HG02885 (cell line): ENCODE results near the gene EFCAB13.

Experiments
- ATAC-seq: cut with Tn5 transposase; IDR thresholded peaks from one replicate; pipeline ENCODE4 v1.9.1; 2021; ENCODE audit warnings: mild to moderate bottlenecking; ENCODE audit not compliant: unreplicated experiment, poor library complexity

EFCAB13 gene

GRCh38 chr17:47323382-47324223, at the start of gene EFCAB13:
EFCAB13 (plus strand) TSS chr17:47323955; CDS start chr17:47328354, 4,399 bp downstream.
- peak; percentile 88 for ATAC-seq

- ATAC-seq, result no peak
Observed at GRCh38 chr17:47274319-47275069, 49.3 kb upstream of the EFCAB13 start.

GRCh38 chr17:47275245-47275984, 48.3 kb upstream of the EFCAB13 start:
- no peak for ATAC-seq

- no peak for ATAC-seq
Observed at GRCh38 chr17:47276444-47276843, 47.3 kb upstream of the EFCAB13 start.

- no peak for ATAC-seq
Observed at GRCh38 chr17:47276868-47277267, 46.9 kb upstream of the EFCAB13 start.

- ATAC-seq, result no peak
Observed at GRCh38 chr17:47277921-47278320, 45.8 kb upstream of the EFCAB13 start.

- no peak for ATAC-seq
Observed at GRCh38 chr17:47278561-47278960, 45.2 kb upstream of the EFCAB13 start.

GRCh38 chr17:47279062-47279801, 44.5 kb upstream of the EFCAB13 start:
- ATAC-seq, result peak; percentile 82

- ATAC-seq, result no peak
Observed at GRCh38 chr17:47280072-47280811, 43.5 kb upstream of the EFCAB13 start.

GRCh38 chr17:47281216-47281615, 42.5 kb upstream of the EFCAB13 start:
- no peak for ATAC-seq

- no peak for ATAC-seq
Observed at GRCh38 chr17:47285003-47285402, 38.8 kb upstream of the EFCAB13 start.

- ATAC-seq, result peak; percentile 78
Observed at GRCh38 chr17:47286198-47286914, 37.4 kb upstream of the EFCAB13 start.

- ATAC-seq, result no peak
Observed at GRCh38 chr17:47287068-47287467, 36.7 kb upstream of the EFCAB13 start.

GRCh38 chr17:47287639-47288038, 36.1 kb upstream of the EFCAB13 start:
- no peak for ATAC-seq

- ATAC-seq, result no peak
Observed at GRCh38 chr17:47288531-47289116, 35.1 kb upstream of the EFCAB13 start.

- ATAC-seq, result no peak
Observed at GRCh38 chr17:47289302-47289701, 34.5 kb upstream of the EFCAB13 start.

GRCh38 chr17:47290870-47291241, 32.9 kb upstream of the EFCAB13 start:
- no peak for ATAC-seq

- no peak for ATAC-seq
Observed at GRCh38 chr17:47291242-47291873, 32.4 kb upstream of the EFCAB13 start.
